Measurements from ENCODE around the gene LXN.

LXN gene

DNA sequence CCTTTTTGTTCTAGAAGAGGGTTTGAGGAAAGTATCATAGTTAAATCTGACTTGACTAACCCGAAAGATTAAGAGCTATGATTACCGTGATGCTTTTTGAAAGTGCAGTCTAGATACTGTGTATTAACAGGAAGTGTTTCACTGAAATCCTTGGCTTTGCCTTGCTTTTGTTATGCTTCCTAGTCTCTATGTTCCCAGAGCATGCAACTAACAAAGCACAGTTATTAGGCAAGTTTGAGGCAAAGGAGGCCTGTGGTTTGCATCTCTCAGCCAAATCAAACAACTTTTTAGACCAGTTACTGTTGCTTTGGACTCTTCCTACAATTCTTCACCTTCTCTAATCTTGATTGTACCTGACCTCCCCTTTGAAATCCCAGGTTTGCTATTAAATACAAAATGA is 3.9 kb downstream of the LXN start:
- DNase-seq (ENCODE audit: low spot score), result no peak

DNA sequence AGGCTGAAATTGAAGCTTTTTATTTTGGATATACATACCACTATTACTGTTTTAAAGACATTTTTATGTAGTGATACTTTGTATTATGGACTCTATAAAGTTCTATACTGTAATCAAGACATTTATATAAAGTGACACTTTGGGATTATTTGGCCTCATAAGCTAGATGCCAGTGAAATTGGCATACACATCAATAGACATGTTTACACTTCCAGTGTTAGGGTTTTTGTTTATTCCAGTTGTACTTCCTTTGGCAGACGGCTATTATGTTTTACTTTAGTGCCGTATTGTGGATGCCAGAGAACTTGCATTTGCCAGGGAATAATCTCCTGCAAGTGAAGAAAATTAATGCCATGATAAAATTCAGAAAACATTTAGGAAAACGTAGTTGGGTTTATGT is 6.0 kb downstream of the LXN start:
- no peak for DNase-seq (ENCODE audit: low spot score)

GRCh38 chr3:158663832-158664231 is 8.6 kb downstream of the LXN start:
- DNase-seq (ENCODE audit: low spot score), result no peak

DNA sequence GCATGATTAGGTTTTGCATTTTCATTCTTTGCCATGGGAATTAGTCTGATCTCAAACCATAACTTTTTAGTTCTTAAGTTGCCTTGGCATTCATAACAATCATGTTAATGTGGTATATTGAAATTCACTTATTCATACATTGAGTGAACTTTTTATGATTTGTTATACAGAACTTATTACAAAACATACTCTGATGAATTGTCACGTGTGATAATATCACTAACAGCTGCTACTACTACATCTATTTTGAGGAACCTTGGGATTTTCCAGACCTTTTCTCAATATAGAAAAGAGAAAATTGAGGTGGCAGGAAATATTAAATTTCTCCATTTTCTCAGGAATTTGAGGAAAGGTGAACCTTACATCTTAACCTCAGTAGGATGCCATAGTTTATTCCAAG is 9.2 kb downstream of the LXN start:
- DNase-seq (ENCODE audit: low spot score), result no peak

GRCh38 chr3:158660711-158661110 is 11.7 kb downstream of the LXN start:
- DNase-seq (ENCODE audit: low spot score), result no peak

- peak; percentile 54 for DNase-seq (ENCODE audit: low spot score)
These were observed 12.8 kb downstream of the LXN start for GRCh38 chr3:158659454-158660237.

GRCh38 chr3:158658889-158659288 is 13.6 kb downstream of the LXN start:
- DNase-seq (ENCODE audit: low spot score), result no peak

DNA sequence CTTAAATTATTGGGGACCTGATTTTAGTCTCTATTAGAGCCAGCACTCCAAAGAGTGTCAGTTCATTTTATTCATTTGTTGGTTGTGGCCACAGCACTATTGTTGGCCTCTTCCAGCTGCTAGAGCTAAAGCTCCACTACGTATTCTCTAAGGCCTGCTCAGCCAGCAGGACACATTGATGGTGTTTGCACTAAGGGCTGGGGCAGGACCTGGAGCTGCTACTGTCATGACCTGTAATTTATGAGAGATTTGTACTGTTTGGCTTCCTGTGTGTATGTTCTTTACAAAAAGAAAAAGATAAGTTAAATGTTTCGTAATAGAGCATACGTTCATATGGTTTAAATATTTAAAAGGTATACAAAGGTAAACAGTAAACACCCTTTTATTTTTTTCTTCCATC is 20.0 kb downstream of the LXN start:
- no peak for DNase-seq (ENCODE audit: low spot score)

DNA sequence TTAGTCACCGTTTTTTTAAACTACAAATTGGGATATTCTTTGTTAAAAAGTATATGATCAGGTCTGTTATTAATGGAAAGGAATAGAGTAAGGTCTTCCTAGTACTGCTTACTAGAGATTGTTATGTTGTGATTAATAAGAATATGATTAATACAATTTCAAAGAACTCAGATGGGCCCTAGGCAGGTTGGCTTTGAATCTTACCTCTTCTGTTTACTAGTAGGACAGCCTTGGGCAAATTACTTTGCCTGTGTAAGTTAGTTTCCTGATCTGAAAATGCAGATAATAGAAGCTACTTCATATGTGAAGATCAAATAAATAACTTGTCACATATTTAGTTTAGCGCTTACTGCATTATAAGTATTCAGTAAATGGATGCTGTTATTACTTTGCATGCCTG is 21.3 kb downstream of the LXN start:
- no peak for DNase-seq (ENCODE audit: low spot score)

DNA sequence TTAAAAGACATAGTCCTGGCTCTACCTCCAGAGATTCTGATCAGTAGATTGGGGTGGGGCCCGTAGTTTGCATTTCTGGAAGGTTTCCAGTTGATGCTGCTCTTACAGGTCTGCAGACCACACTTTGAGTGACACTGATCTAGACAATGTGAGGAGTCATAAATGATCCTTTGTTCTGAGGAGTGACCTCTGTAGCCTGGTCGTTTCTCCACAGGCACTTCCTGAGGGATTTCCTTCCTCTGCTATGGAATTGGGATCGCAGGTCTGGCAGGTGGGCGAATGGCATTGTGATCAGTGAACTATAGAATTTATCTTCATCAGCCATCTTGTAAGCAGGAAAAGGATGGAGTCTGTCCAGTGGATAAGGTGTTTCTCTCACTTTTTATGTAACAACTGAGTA is 22.7 kb downstream of the LXN start:
- no peak for DNase-seq (ENCODE audit: low spot score)

DNA sequence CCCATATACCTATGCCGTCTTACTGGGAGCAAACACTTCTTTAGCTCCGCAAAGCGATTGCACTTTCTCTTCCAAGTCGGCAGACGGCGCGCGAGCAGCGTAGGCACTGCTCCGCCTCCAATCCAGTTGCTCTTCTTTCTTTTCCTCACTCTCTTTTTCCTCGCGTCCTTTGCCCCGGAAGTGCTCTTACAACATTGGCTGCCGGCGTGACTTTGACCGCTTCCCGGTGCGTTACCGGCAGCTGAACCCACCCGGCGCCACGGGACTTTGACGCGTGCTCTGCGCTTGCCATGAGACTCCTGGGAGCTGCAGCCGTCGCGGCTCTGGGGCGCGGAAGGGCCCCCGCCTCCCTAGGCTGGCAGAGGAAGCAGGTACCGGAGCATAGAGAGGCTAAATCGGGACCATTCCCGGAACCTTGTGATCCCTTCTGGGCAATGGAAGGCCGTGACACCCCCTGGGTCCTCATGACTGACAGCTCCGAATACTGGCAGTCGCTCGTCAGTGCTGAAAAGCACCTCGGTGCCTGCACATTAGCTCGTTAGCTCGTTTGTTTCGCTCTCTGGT is 28.0 kb downstream of the LXN start, which contains the start of gene GFM1:
GFM1 (plus strand) TSS at position 183 of the 564 bp plus-strand sequence; CDS start at position 291, 108 bp downstream.
- peak; percentile 99 for DNase-seq (ENCODE audit: low spot score)

- DNase-seq (ENCODE audit: low spot score), result no peak
These were observed 29.8 kb downstream of the LXN start for GRCh38 chr3:158642474-158643210.

DNA sequence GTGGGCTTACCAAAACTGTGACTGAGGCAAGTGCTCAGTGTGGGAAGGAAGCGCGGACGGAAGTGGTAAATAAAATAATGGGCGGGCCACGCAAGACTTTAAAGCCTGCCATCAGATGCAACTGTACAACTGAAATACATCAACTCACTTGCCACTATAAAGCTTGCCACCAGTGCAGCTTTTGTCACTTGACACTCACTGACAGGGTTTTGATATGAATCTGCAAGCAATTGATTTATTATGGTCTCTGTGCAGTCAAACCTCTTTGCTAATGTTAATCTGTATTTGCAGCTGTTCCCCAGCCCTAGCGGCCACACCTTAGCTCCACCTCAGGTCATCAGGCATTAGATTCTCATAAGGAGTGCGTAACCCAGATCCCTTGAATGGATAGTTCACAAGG is 30.4 kb downstream of the LXN start:
- no peak for DNase-seq (ENCODE audit: low spot score)

DNA sequence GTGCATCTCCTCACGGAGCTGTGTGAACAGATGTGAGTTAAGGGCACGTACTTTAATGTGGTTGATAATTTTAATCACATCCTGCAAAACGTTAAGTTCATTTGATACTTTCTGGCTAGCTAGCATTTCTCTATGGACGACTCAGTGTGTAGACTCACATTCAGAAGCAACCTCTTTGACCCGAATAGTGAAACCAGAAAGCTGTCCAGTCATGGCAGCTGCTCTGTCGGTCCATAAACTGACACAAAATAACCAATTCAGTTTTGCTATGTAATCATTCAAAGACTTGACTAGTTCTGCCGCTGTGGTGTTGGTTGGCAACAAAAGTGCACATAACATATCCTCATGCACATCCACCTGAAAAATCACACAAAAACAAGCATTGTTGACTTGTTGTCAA is 31.8 kb downstream of the LXN start:
- DNase-seq (ENCODE audit: low spot score), result no peak

DNA sequence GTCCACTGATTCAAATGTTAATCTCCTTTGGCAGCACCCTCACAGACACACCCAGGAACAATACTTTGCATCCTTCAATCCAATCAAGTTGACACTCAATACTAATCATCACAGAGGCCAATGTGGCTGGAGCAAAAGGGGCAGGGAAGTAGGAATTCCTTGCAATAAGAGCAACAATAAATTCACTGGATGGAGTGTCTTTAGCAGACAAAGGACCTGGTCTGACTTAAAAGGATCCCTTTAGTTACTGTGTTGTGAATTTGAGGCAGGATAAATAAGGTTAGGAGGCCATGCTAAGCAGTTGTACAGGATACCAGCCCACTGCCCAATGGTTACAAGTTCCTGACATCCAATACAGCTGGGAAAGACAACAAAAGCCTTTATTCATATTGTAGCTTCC is 40.5 kb downstream of the LXN start:
- DNase-seq (ENCODE audit: low spot score), result no peak

- no peak for DNase-seq (ENCODE audit: low spot score)
These were observed 46.6 kb downstream of the LXN start for GRCh38 chr3:158625881-158626280.

DNA sequence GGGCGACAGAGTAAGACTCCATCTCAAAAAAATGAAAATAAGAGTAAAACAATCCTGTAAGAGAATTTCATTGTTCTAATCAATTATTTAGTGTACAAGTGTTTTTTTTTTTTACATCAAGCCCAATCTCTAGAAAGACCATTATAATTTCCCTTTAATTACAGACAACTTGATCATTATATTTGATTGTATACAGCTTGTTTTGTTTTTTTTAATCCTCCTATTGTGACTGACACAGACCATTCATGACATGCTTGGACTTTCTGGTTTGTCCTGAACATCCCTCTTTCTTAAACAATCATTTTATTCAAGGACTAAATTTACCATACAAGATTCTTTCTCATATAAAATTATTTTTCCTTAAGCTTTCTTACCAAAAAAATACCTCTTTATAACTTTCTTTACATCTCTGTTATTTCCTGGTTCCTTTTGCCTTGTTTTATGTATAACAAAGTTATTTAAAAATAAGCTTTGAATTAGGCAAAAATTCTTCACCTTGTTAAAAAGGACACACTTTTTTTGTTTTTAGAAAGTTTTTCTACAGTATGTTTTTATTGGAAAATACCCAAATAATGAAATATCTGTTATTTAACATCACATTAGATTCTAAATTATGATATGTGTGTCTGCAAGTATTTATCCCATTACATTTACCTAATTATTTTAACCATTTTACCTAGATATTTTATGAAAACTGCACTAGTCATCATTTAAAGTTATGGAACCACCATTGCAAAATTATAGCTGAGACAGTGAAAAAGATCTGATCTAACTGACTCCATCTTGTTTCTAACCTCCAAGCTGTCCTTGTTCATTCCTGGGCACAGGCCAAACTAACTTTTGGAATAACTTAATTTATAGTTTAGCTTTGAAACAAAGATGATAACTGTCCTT is 54.2 kb downstream of the LXN start:
- no peak for DNase-seq (ENCODE audit: low spot score)
